Left lung (tissue), 10 donors: ENCODE data around the gene CACNA1S. TPM values are rescaled to one million over a fixed set of nuclear protein-coding genes. Genes with fewer than 3 reads are reported as not detected.

Source experiments
- ATAC-seq: fragments of 200-7000 bp; cut with Tn5 transposase; one replicate; pipeline ENCODE4 v1.9.1; 2020; ENCODE audit warnings: moderate library complexity
- DNase-seq, 4 donors: peaks; one replicate each; pipeline ENCODE4 v3.0.0-alpha.2; 2013 to 2020
- H3K27ac ChIP-seq, 2 donors: fragments of 200-600 bp; sonication (generic) in 1 of 2; one replicate each; pipeline versions ENCODE4 v1.5.0 to v1.8.0; 2020 to 2021
- H3K27me3 ChIP-seq, 2 donors: fragments of 200-600 bp; sonication (generic) in 1 of 2; one replicate each; pipeline versions ENCODE4 v1.5.0 to v1.8.0; 2020 to 2021
- H3K36me3 ChIP-seq, 2 donors: fragments of 200-600 bp; sonication (generic) in 1 of 2; one replicate each; pipeline versions ENCODE4 v1.5.0 to v1.8.0; 2020 to 2021
- H3K4me1 ChIP-seq, 2 donors: fragments of 200-600 bp; one replicate each; pipeline ENCODE4 v1.8.0; 2021
- H3K4me3 ChIP-seq, 2 donors: fragments of 200-600 bp; sonication (generic) in 1 of 2; one replicate each; pipeline versions ENCODE4 v1.5.0 to v1.8.0; 2020 to 2021; ENCODE audit warnings: mild to moderate bottlenecking in 1 of 2
- H3K9me3 ChIP-seq, 2 donors: fragments of 200-600 bp; sonication (generic) in 1 of 2; one replicate each; pipeline versions ENCODE4 v1.5.0 to v1.8.0; 2020 to 2021
- intact Hi-C, 2 donors: fragments of 100-400 bp; cut with DNase I; formaldehyde crosslinking; loops; one replicate each; pipeline versions ENCODE4 v1.11.2 to v1.14.2; 2022
- polyA plus RNA-seq, 6 donors: library from polyadenylated mRNA; unstranded; fragments of 120-200 nt; gene quantifications; one replicate each; pipeline ENCODE4 v1.2.1, GENCODE V29; 2013; ENCODE audit not compliant: insufficient read length in 6 of 6
- total RNA-seq, 2 donors: library from RNA; stranded (reverse); fragmentation: NEBNext Ultra II Directional; extraction: Animal tissue kit (Norgen Biotek cat#: 25700); gene quantifications; one replicate each; pipeline ENCODE4 v1.2.1, GENCODE V29; 2021
- TF ChIP-seq, protein P1 (sequence below), 2 donors: fragments of 200-600 bp; sonication (generic) in 1 of 2; IDR thresholded peaks; one replicate each; pipeline versions ENCODE4 v1.5.0 to v1.8.0; 2021; ENCODE audit warnings: antibody characterized with exemption in 2 of 2
- donor health status: DM: no; HTN: yes; CAD: no.
- donor health status: DM: no; HTN: no; CAD: no.

The CACNA1S gene
- total and polyA plus RNA-seq, 8 donors, result 0.10 to 0.17 (median 0.12) TPM; not detected in 1

DNA sequence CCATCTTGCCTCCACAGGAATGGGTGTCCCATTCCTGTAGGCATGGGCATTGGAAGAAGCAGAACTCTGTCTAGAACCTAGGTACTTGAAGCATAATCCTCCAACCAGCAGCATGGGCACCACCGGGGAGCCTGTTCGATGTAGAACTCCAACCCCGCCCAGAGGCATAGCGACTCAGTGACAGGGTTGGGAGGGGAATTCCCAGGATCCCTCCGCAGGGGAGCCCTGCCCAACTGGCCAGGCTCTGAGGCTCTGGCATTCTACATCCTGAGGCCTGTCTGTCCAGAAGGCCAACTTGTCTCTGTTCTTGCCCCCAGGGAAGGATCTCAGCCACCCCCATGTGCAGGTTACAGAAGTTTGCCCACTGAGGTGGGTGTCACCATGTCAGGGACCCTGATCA, 38.2 kb downstream of the CACNA1S start:
- no peak for ATAC-seq
- Histone ChIP-seq H3K9me3 (no peaks in the 10 kb centered on the region), H3K4me3 (no peak overlapping the region), H3K4me1 (no peaks in the 10 kb centered on the region), H3K36me3 (no peaks in the 10 kb centered on the region), H3K27ac (no peak overlapping the region), H3K27me3 (no peaks in the 10 kb centered on the region)
- intact Hi-C loops, result no loop called here
- TF ChIP-seq, protein P1, sequence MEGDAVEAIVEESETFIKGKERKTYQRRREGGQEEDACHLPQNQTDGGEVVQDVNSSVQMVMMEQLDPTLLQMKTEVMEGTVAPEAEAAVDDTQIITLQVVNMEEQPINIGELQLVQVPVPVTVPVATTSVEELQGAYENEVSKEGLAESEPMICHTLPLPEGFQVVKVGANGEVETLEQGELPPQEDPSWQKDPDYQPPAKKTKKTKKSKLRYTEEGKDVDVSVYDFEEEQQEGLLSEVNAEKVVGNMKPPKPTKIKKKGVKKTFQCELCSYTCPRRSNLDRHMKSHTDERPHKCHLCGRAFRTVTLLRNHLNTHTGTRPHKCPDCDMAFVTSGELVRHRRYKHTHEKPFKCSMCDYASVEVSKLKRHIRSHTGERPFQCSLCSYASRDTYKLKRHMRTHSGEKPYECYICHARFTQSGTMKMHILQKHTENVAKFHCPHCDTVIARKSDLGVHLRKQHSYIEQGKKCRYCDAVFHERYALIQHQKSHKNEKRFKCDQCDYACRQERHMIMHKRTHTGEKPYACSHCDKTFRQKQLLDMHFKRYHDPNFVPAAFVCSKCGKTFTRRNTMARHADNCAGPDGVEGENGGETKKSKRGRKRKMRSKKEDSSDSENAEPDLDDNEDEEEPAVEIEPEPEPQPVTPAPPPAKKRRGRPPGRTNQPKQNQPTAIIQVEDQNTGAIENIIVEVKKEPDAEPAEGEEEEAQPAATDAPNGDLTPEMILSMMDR (IDR thresholded peaks at IDR 0.05), result no peak
- no peak for DNase-seq

DNA sequence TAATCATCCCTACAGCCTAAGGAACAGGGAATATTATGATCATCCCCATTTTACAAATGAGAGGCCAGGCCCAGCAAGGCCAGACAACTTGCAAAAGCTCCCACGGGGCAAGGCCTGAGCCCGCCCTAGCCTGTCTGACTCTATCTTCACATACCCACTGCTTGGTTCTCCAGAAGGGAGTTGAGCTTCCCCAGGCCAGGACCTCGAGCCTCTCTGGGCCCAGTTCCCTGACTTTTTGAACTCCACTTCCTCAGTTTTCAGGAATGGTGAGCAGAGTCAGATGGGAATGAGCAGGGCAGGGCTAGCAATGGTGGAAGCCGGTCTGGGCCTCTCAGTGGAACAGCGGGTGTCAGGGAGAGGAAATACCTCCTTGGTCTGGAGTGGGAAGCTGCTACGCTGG, 39.3 kb downstream of the CACNA1S start:
- TF ChIP-seq, protein P1 (IDR thresholded peaks at IDR 0.05), result no peak
- intact Hi-C loops, result no loop called here
- H3K27me3 ChIP-seq, result no peaks in the 10 kb centered on the region
- H3K4me3 ChIP-seq, result no peak overlapping the region
- H3K27ac ChIP-seq, result no peak overlapping the region
- H3K36me3 ChIP-seq, result no peaks in the 10 kb centered on the region
- ATAC-seq (no peak), DNase-seq (no peak)
- H3K9me3 ChIP-seq, result no peaks in the 10 kb centered on the region
- no peaks in the 10 kb centered on the region for H3K4me1 ChIP-seq

DNA sequence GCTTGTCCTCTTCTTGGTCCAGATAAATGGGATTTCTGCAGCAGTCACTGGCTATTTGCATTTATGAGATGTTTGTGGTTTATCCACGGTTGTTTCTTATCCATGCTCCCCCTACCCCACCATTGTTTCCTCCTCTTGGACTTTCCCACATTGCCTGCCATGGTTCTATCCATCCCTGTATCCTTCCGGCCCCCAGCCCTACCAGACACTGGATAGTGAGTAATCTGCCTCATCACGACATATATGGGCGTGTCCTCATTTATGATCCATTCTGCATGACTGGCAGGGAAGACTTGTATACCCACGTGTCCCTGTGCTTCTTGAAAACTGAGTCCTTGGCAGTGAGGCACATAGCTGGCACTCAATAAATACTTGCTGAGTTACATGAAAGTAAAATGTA, 40.1 kb downstream of the CACNA1S start:
- Histone ChIP-seq H3K4me1 (no peaks in the 10 kb centered on the region), H3K27me3 (no peaks in the 10 kb centered on the region), H3K27ac (no peak overlapping the region), H3K36me3 (no peaks in the 10 kb centered on the region), H3K4me3 (no peak overlapping the region), H3K9me3 (no peaks in the 10 kb centered on the region)
- ATAC-seq (no peak), DNase-seq (no peak)
- TF ChIP-seq, protein P1 (IDR thresholded peaks at IDR 0.05), result no peak
- intact Hi-C loops, result no loop called here

DNA sequence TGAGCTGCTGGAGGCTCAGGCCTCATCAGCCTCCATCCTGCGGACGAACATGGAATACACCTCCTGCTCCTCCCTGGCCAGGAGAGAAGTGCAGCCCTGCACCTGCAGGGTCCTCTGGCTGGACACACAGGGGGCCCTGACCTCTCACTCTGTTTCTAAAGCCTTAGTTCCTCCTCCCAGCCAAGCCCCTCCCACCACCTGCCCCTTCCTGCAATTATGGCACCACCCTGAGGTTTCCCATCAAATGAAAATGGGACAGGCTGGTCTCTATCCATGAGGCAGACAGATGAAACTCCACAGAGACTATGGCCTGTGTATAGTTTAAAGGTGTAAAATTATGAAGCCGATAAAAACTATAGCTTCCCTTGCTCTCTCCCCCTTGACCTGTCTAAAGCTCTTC, 42.6 kb downstream of the CACNA1S start:
- Histone ChIP-seq H3K4me1 (no peaks in the 10 kb centered on the region), H3K4me3 (no peak overlapping the region), H3K36me3 (no peaks in the 10 kb centered on the region), H3K9me3 (no peaks in the 10 kb centered on the region), H3K27ac (no peak overlapping the region), H3K27me3 (peaks cover 0 to 9% of the 10 kb centered on the region in 2 donors)
- no peak for DNase-seq
- ATAC-seq, result no peak
- intact Hi-C loops, result no loop called here
- TF ChIP-seq, protein P1 (IDR thresholded peaks at IDR 0.05), result no peak

DNA sequence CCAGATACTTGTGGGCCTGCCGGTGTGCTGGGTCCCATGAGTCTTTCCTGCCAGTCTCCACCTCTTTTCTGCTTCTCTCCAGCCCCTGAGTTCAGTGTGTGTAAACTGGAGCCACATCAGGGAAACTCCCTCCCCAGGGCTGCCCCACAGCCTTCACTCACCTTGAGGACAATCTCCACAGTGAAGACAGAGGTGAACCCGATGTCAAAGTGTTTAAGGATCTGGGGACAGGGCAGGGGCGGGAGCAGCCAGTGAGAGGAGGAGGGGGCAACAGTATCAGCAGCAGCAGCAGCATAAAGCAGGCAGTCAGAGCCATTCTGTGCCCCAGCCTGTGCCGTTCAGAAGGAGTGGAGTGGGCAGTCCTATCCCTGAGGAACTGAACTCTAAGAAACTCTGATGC, 43.2 kb downstream of the CACNA1S start:
- Histone ChIP-seq H3K27me3 (peaks cover 0 to 9% of the 10 kb centered on the region in 2 donors), H3K4me3 (no peak overlapping the region), H3K27ac (no peak overlapping the region), H3K9me3 (no peaks in the 10 kb centered on the region), H3K36me3 (no peaks in the 10 kb centered on the region), H3K4me1 (no peaks in the 10 kb centered on the region)
- DNase-seq (no peak), ATAC-seq (no peak)
- TF ChIP-seq, protein P1 (IDR thresholded peaks at IDR 0.05), result no peak
- intact Hi-C loops, result no loop called here
